Large intestine (tissue), 3 donors: ENCODE measurements around the gene FARP1. TPM values are rescaled to one million over a fixed set of nuclear protein-coding genes. Genes with fewer than 3 reads are reported as not detected.

ENCODE experiments used
- DNase-seq, 2 donors: peaks; one replicate each; pipeline versions ENCODE4 v3.0.0 to v3.0.0-alpha.2; 2013
- H3K27ac ChIP-seq: one replicate; pipeline ENCODE4 v1.5.1; 2013; ENCODE audit warnings: low read length
- H3K27me3 ChIP-seq: 2 replicates; pipeline ENCODE4 v1.6.1; 2013; ENCODE audit warnings: low read length; ENCODE audit not compliant: control insufficient read depth, insufficient read depth
- H3K36me3 ChIP-seq: 2 replicates; pipeline ENCODE4 v1.6.1; 2013; ENCODE audit warnings: low read length; ENCODE audit not compliant: control insufficient read depth, insufficient read depth
- H3K4me1 ChIP-seq: one replicate; pipeline ENCODE4 v1.6.1; 2013; ENCODE audit warnings: low read length; ENCODE audit not compliant: control insufficient read depth, insufficient read depth
- H3K4me3 ChIP-seq: one replicate; pipeline ENCODE4 v1.5.1; 2013; ENCODE audit warnings: low read length
- H3K9me3 ChIP-seq: one replicate; pipeline ENCODE4 v1.6.1; 2013; ENCODE audit warnings: mild to moderate bottlenecking, low read depth, low read length, moderate library complexity; ENCODE audit not compliant: control insufficient read depth
- WGBS: methylation state at CpG from one replicate; pipeline ENCODE4 v1.1.5; 2013; ENCODE audit warnings: low lambda C conversion rate; ENCODE audit not compliant: insufficient coverage; 5-methylcytosine and 5-hydroxymethylcytosine counted together
- polyA plus RNA-seq: library from polyadenylated mRNA; unstranded; fragments of 120-200 nt; gene quantifications from one replicate; pipeline ENCODE4 v1.2.1, GENCODE V29; 2013

Gene FARP1
- polyA plus RNA-seq, 1 donor: 27.6 TPM

GRCh38 chr13:98240135-98240534 is 97.2 kb downstream of the FARP1 start:
- Histone ChIP-seq H3K4me3 (no peak overlapping the region), H3K4me1 (no peaks in the 10 kb centered on the region), H3K27me3 (no peaks in the 10 kb centered on the region), H3K27ac (no peak overlapping the region), H3K36me3 (no peaks in the 10 kb centered on the region), H3K9me3 (no peaks in the 10 kb centered on the region)
- DNase-seq: no peak
- WGBS: no CpG with 5 or more reads among the region's 12 CpGs

DNA sequence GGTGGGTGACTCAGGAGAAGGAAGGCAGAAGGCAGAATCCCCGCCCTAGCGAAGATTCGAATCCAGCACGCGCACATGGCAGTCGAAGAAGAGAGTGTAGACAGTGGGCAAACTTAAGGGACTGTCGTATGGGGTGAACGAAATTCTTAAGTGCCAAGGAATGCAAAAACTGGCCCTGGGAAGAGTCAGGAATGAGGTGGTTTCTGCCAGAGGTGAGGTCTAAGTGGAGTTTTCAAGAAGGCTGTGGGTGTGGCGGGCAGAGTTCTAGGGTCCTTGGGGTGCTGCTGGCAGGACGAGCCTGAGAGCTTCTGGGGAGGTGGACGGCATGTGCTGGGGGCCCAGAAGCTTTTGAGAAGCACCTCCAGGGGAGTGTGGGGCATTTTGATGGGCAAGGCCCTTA is 98.1 kb downstream of the FARP1 start:
- DNase-seq: no peak
- no peaks in the 10 kb centered on the region for H3K4me1 ChIP-seq
- H3K9me3 ChIP-seq: no peaks in the 10 kb centered on the region
- WGBS: no CpG with 5 or more reads among the region's 11 CpGs
- no peak overlapping the region for H3K27ac ChIP-seq
- no peak overlapping the region for H3K4me3 ChIP-seq
- no peaks in the 10 kb centered on the region for H3K36me3 ChIP-seq
- no peaks in the 10 kb centered on the region for H3K27me3 ChIP-seq

- Histone ChIP-seq H3K4me1 (no peaks in the 10 kb centered on the region), H3K27ac (no peak overlapping the region), H3K27me3 (no peaks in the 10 kb centered on the region), H3K4me3 (no peak overlapping the region), H3K36me3 (no peaks in the 10 kb centered on the region), H3K9me3 (no peaks in the 10 kb centered on the region)
- DNase-seq: no peak
- 78% methylated on average over 5 of the region's 7 CpGs for WGBS
Measured at GRCh38 chr13:98241976-98242375, 99.1 kb downstream of the FARP1 start.

GRCh38 chr13:98242403-98242802 is 99.5 kb downstream of the FARP1 start:
- Histone ChIP-seq H3K36me3 (no peaks in the 10 kb centered on the region), H3K4me1 (no peaks in the 10 kb centered on the region), H3K9me3 (no peaks in the 10 kb centered on the region), H3K27ac (no peak overlapping the region), H3K27me3 (no peaks in the 10 kb centered on the region), H3K4me3 (no peak overlapping the region)
- DNase-seq: no peak
- WGBS: no CpG with 5 or more reads among the region's 4 CpGs

DNA sequence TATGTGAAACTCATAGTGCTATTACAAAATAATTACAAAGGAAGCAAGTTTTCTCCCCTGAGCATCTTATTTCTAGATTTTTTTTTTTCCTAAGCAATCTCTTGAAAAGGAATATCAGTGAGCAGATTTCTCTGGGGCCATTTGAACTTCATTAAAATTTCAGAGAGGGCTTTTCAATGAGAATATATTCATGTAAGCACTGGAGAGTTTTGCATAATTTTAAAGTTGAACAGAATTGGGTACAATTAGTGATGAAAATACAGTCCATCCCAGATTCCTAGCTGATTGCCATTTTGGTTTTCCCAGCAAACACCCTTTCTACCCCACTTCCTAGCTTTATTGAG is 101.0 kb downstream of the FARP1 start:
- H3K36me3 ChIP-seq: no peaks in the 10 kb centered on the region
- H3K4me3 ChIP-seq: no peak overlapping the region
- H3K9me3 ChIP-seq: no peaks in the 10 kb centered on the region
- no peaks in the 10 kb centered on the region for H3K4me1 ChIP-seq
- no peak overlapping the region for H3K27ac ChIP-seq
- no peak for DNase-seq
- no peaks in the 10 kb centered on the region for H3K27me3 ChIP-seq

- Histone ChIP-seq H3K4me3 (no peak overlapping the region), H3K9me3 (no peaks in the 10 kb centered on the region), H3K36me3 (no peaks in the 10 kb centered on the region), H3K4me1 (no peaks in the 10 kb centered on the region), H3K27ac (no peak overlapping the region), H3K27me3 (no peaks in the 10 kb centered on the region)
- no CpG with 5 or more reads among the region's 11 CpGs for WGBS
- peak in 1 of 2 donors; percentile 28 for DNase-seq
Measured at GRCh38 chr13:98246538-98247172, 103.8 kb downstream of the FARP1 start.

DNA sequence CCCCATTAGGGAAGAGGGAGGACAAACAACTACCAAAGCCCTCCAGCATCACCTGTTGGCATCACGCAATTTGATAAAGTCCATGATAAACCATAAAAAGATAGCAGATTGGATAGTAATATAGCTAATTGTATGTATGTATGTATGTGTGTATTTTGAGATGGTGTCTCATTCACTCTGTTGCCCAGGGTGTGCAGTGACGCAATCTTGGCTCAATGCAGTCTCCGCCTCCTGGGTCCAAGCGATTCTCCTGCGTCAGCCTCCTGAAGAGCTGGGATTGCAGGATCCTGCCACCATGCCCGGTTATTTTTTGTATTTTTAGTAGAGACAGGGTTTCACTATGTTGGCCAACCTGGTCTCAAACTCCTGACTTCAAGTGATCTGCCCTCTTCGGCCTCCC is 108.8 kb downstream of the FARP1 start:
- Histone ChIP-seq H3K27me3 (no peaks in the 10 kb centered on the region), H3K9me3 (no peaks in the 10 kb centered on the region), H3K36me3 (no peaks in the 10 kb centered on the region), H3K27ac (no peak overlapping the region), H3K4me3 (no peak overlapping the region), H3K4me1 (no peaks in the 10 kb centered on the region)
- no CpG with 5 or more reads among the region's 7 CpGs for WGBS
- no peak for DNase-seq

GRCh38 chr13:98252931-98253470 is 110.1 kb downstream of the FARP1 start:
- Histone ChIP-seq H3K4me1 (no peaks in the 10 kb centered on the region), H3K27me3 (no peaks in the 10 kb centered on the region), H3K9me3 (no peaks in the 10 kb centered on the region), H3K4me3 (no peak overlapping the region), H3K36me3 (no peaks in the 10 kb centered on the region), H3K27ac (no peak overlapping the region)
- DNase-seq: no peak
- WGBS: 84% methylated on average over 2 of the region's 7 CpGs

GRCh38 chr13:98253526-98253925 is 110.6 kb downstream of the FARP1 start:
- H3K36me3 ChIP-seq: no peaks in the 10 kb centered on the region
- DNase-seq: no peak
- no peaks in the 10 kb centered on the region for H3K9me3 ChIP-seq
- no peak overlapping the region for H3K27ac ChIP-seq
- H3K4me3 ChIP-seq: no peak overlapping the region
- no peaks in the 10 kb centered on the region for H3K4me1 ChIP-seq
- no peaks in the 10 kb centered on the region for H3K27me3 ChIP-seq
- WGBS: 0% methylated on average over 1 of the region's 7 CpGs

GRCh38 chr13:98254513-98254912 is 111.6 kb downstream of the FARP1 start:
- no peaks in the 10 kb centered on the region for H3K27me3 ChIP-seq

GRCh38 chr13:98258226-98258625 is 115.3 kb downstream of the FARP1 start:
- H3K4me1 ChIP-seq: no peaks in the 10 kb centered on the region
- WGBS: no CpG with 5 or more reads among the region's 4 CpGs

More at GRCh38 chr13:98254513-98254912, 111.6 kb downstream of the FARP1 start:
- WGBS: no CpG with 5 or more reads among the region's 2 CpGs
- Histone ChIP-seq H3K36me3 (no peaks in the 10 kb centered on the region), H3K9me3 (no peaks in the 10 kb centered on the region), H3K4me1 (no peaks in the 10 kb centered on the region), H3K4me3 (no peak overlapping the region), H3K27ac (no peak overlapping the region)
- no peak for DNase-seq

More at GRCh38 chr13:98258226-98258625, 115.3 kb downstream of the FARP1 start:
- H3K4me3 ChIP-seq: no peak overlapping the region
- no peaks in the 10 kb centered on the region for H3K27me3 ChIP-seq
- no peak overlapping the region for H3K27ac ChIP-seq
- H3K9me3 ChIP-seq: no peaks in the 10 kb centered on the region
- H3K36me3 ChIP-seq: no peaks in the 10 kb centered on the region
- no peak for DNase-seq
